ENCODE results near the gene ASCC3.

- no peak for TF ChIP-seq ZBTB33 (IDR thresholded peaks at IDR 0.05)
- TF ChIP-seq CTCF (IDR thresholded peaks at IDR 0.05; ENCODE audit: low read depth, low read length, missing input control) = no peak
- TF ChIP-seq YY1 (IDR thresholded peaks at IDR 0.05) = no peak
- no peak for TF ChIP-seq MAX (IDR thresholded peaks at IDR 0.05)
- no peak for TF ChIP-seq FOXA1 (IDR thresholded peaks at IDR 0.05)
- no peak for TF ChIP-seq REST (IDR thresholded peaks at IDR 0.05)
- TF ChIP-seq RAD21 (IDR thresholded peaks at IDR 0.05) = no peak
- TF ChIP-seq FOXA2 (IDR thresholded peaks at IDR 0.05) = no peak
- no peak for TF ChIP-seq JUND (IDR thresholded peaks at IDR 0.05)
- no peak for TF ChIP-seq HNF4G (IDR thresholded peaks at IDR 0.05)
- no peak for TF ChIP-seq TAF1 (conservative IDR thresholded peaks at IDR 0.05)
- TF ChIP-seq HNF4A (conservative IDR thresholded peaks at IDR 0.05) = no peak
- TF ChIP-seq SP1 (IDR thresholded peaks at IDR 0.05) = no peak
- no peak for TF ChIP-seq GABPA (IDR thresholded peaks at IDR 0.05 in 1 of 2, conservative IDR thresholded peaks at IDR 0.05 in 1 of 2)
Observed at GRCh38 chr6:100833972-100834574, 47.1 kb downstream of the ASCC3 start.

All from liver (tissue), 3 donors.